ENCODE results near the gene RTN4.

Gene RTN4

DNA sequence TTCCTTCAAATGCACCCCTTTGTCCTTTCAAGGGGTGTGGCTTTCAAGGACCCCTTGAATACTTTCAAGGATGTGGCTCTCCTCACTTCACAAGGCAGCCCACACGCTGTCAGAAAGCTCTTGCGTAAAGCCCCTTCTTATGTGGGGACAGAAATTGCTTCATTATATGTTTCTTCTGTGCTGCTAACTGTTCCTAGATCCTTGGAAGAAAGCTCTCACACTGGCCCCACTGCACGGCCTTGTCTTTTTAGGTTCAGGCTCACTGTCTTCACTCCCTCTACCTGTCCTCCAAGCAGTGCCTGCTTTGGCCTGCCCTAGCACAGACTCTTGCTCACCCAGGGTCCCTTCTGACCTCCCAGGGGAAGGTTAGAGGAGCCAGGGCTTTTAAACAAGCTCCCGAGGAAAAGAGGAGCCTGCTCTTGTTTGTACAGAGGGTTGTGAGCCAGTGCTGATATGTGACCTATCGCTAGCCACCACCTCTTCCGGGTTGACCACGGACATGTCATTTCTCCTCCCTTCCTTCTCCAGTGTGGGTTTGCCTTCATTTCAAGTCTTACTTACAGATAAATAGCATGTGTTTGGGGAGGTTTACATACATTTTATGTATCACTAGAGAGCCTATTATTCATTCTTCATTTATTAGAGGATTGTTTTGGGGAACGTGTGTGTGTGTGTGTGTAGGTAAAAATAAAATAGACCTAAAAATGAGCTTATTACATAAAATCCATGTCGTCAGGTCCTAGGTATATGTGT, 94.7 kb downstream of the RTN4 start:
- no peak for DNase-seq (ENCODE audit: low read depth in 4 of 4, low spot score in 1 of 4)

DNA sequence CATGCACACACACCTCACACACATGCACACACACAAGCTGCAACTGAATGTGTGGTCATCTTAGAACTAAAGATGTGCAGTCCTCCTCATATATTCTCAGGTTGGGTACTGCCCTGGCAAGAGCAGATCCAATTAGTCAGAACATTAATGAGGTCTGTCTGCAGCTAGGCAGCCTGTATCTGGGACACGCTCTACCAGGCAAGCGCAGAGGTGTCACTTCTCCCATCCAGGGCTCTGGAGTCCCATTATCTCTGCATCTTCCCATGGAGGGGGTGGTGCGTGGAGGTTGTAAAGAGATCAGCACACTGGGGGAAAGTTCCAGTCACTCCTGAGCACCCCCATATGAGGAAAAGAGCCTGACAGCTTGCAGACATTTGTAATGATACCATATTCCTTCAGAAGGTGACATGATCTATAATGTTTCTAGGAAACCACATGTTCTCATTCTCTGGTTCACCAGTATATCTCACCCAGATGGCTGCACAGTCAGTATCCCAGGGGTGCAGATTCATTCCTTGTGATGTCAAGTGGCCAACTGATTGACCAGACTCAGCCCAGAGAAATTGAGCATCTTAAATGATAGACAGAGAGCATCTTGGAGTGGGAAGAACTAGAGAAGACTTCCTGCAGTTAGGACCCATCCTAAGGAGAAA, 95.4 kb downstream of the RTN4 start:
- no peak for DNase-seq (ENCODE audit: low read depth in 4 of 4, low spot score in 1 of 4)

DNA sequence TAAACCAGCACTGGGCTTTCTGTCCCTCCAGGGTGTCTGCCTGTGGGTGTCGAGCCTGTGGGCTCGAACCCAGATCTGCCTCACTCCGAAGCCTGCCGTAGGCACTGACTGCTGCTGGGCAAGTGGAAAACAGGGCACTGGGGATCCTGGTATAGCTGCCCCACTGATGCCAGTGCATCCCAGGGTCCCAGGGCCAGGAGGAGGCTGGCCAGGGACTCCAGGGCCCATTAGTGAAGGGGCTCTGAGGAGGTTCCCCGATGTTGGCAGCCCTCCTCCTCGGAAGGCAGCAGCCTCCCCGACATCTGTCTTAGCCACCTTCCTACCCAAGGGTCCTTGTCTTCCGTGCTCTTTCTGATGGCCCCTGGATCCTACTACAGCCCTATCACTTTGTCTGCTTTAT, 96.1 kb downstream of the RTN4 start:
- DNase-seq (ENCODE audit: low read depth in 4 of 4, low spot score in 1 of 4), result no peak

DNA sequence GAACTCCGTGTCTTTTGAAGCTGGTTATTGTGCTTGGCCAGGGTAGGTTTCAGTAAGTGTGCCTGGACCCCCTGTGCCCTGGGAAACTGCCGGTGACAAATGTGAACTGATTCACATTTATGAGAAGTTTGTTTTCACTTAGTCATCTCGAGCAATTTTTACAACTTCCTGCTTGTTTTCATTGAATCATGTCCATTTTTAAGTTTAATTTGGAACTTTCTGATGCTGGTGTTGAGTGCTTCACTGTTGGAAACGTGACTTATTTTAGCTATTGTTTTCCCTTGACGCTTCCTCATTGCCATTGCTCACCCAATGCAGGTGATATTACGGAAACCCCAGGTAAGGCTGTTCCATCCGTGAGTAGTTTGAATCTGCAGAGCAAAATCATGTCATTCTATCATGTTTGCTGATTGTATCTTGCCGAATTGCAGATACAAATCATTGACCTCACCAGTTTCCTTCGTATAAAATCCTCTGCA, 97.2 kb downstream of the RTN4 start:
- no peak for DNase-seq (ENCODE audit: low read depth in 4 of 4, low spot score in 1 of 4)

DNA sequence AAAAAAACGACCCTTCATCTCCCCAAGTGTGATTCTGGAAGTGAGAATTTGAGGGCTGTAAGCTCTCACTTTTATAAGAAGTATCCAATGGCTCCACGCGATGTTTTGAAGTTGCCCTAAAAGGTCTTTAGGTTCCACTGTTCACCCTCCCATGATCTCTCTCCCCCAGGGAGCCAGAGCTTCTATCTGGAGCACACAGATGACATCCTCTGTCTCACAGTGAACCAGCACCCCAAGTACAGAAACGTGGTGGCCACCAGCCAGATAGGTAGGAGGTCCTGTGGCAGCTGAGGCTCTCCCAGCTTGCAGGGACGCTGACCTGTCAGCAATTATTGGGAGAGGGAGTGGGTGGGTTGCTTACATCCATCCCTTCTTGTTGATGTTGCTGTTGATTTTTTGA, 97.8 kb downstream of the RTN4 start:
- DNase-seq (ENCODE audit: low read depth in 4 of 4, low spot score in 1 of 4), result no peak

DNA sequence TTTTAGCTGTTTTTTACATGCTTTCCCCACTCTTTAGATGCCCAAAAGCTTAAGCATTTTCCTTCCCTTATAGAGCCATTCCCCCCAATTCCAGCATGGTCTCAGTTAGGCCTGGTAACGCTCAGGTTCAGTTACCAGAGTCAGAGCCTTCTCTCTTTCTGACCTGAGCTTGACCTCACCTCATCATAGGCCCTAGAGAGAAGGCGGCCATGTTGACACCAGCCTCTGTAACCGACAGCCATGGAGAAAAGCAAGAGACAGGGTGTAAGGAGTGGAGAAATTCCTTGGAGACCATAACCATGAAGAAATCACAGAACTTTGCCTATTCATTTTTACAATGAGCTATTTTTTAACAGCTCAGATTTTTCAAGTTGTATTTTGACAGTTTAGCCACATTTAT, 99.4 kb downstream of the RTN4 start:
- no peak for DNase-seq (ENCODE audit: low read depth in 4 of 4, low spot score in 1 of 4)

DNA sequence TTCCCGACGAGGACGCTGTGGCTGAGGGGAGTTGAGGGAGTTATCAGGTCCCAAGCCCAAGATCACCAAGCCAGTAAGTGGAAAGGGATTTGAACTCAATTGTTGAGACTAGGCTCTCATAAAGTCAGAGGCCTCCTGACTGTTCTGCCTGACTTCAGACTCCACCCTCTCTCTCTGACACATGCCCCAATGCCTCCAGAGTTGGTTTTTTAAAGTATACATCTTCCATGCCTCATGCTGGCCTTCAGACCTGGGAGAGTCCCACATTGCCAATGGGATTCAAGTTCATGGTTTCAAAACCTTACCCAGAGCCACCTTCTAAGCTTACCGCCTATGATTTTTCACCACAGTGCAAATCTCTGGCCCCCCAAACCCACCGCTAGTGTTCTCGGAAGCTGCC, 100.8 kb downstream of the RTN4 start:
- no peak for DNase-seq (ENCODE audit: low read depth in 4 of 4, low spot score in 1 of 4)

DNA sequence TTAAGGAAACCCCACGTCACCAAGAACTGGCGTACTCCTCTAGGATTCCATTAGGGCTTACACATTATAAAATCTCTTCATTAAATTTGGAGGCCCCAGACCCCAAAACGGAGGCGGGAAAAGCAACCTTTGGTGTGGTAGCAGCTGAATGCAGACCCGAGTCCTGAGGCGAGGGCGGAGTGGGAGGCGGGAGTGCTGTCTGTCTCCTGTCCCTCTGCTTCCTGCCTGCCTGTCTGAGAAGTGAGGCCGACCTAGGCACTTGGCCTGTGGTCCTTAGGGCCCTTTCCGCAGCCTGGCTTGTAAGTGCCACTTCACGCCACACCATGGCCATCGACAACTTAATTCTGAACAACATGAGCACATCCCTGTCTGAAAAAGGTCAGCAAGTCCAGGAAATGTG, 102.1 kb downstream of the RTN4 start:
- no peak for DNase-seq (ENCODE audit: low read depth in 4 of 4, low spot score in 1 of 4)

DNA sequence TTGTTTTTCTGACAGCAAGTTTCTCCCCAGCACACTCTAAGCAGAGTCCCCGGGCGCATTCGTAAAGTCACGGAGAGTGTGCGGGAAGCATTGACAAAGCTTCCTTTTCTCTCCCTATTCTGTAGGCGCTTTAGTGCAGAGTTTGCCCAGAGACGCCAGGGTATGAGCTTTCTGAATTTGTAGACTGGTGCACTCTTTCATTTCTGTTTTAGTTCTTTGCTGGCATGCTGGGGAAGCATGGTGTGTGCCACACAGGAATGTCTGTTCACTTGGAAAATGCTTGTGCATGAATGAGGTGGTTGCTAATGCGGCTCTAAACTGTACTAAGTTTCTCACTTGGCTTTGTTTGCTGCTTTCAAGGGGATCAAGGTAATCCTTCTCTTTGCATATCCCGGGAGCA, 102.6 kb downstream of the RTN4 start:
- DNase-seq (ENCODE audit: low read depth in 4 of 4, low spot score in 1 of 4), result no peak

DNA sequence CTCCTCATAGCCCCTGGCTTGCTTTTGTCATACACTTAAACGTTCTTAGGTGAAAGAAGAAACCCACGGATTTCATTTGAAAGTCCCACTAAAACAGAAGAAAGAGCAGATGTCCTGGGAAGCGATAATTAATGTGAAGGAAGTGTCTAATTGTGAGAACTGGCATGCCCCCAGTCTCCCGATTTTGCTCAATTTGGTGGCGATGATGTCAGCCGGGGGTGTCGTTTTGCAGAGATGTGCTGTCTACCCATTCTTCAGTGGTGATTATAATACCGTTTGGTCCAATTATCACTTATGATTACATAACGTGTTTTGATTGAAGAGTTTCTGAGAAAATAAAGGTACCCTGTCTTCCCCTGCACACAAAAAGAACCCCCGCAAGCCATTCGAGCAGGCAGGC, 103.1 kb downstream of the RTN4 start:
- DNase-seq (ENCODE audit: low read depth in 4 of 4, low spot score in 1 of 4), result no peak

DNA sequence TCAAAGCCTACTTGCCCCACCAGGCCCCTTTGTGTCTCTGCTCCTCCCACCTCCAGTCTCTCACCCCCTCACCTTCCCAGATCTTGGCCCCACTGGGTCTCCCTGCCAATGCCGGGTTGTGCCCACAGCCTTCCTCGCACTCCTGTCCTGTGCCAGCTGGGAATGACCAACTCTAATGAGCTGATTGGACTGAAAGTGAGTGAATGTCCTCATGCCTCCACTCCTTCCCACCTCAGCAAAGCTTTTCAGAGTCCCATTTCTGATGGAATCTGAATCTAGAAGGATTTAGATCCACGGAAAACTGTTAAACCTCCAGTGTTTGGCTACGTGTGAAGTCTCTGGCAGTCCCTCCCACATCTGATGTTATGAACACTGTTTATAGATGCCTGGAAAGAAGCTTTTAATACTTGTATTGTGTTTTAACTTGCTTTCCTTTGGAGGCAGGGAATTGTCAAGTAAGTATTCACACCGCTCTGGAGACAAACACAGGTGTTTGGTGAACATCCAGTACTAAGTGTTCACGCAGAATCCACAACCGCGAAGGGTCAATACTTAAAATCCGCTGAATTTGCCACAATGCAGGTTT, 103.9 kb downstream of the RTN4 start:
- no peak for DNase-seq (ENCODE audit: low read depth in 4 of 4, low spot score in 1 of 4)

DNA sequence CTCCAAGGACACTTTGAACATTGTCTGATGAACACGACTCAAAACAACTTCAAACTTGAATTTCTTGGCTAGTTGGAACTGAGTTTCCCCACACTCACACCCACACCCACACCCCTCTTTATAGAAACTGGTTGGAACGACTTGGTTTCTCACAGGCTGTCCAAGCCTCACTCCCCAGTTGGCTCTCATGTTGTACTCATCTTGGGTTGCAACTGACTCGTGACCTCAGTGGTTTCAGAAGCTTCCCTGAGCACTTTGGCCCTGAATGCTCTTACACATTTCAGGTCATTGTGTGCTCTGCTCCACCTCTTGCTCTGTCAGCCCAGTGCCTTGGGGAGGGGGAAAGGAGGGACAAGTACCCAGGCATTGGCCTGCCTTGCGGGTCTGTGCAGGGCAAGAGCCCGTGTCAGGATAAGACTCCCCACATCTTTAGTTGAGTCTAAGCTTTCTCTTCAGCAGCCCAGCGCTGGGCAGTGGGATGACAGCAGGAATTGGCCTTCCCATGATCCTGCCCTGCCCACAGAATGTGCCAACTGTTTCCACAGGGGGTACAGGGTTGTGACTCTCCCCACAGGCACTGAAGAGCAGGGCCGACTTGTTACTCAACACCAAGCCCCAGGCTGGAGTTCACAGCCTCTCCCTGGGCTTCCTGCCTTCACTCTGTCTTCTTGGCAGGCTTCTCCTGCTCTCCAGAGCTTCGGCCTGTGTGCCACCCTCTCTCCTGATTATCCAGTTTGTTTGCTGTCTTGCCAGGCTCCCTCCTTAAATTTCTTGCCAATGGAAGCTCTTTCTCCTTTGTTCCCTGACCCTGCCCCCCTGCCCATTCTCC, 104.6 kb downstream of the RTN4 start:
- peak in 1 of 4 experiments; percentile 4 for DNase-seq (ENCODE audit: low read depth in 4 of 4, low spot score in 1 of 4)

DNA sequence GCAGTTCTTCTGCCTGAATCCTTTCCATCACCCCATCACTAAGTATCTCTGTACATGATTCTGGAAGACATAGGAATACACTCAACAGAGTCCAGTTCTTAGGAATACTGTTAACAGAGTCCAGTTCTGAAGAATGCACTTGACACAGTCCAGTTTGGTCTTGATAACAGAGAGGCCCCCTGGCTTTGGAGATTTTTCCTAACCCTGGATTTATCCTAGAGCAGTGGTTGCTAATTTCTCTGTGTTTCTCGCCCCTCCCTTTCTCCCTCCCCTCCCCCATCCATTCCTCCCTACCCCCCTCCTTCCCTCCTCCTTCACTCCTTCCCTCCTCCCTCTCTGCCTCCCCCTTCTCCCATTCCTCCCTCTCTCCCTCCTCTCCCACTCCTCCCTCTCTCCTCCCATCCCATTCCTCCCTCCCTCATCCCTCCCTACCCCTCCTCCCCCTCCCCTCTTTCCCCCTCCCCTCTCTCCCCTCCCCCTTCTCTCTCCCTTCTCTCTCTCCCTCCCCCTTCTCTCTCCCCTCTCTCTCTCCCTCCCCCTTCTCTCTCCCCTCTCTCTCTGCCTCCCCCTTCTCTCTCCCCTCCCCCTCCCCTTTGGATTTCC, 105.4 kb downstream of the RTN4 start:
- DNase-seq (ENCODE audit: low read depth in 4 of 4, low spot score in 1 of 4), result no peak

DNA sequence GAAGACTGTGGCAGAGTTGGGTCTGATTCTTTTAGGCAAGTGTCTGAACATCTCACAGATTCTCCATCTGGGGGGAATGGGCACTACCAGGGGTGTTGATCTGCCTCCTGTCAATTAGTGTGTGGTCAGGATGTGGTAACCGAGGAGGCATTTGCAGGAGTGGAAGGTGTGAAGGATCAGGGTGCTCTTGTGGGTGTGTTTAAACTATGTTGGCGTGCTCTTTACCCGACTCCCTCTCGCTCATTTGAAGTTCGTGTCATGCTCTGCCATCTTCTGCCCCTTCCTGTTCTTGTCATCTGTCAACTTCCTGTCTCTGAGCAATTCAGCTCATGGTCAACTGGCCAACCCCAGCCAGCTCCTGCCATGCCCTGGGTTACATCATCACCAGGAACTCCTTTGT, 107.9 kb downstream of the RTN4 start:
- DNase-seq (ENCODE audit: low read depth in 4 of 4, low spot score in 1 of 4), result no peak

DNA sequence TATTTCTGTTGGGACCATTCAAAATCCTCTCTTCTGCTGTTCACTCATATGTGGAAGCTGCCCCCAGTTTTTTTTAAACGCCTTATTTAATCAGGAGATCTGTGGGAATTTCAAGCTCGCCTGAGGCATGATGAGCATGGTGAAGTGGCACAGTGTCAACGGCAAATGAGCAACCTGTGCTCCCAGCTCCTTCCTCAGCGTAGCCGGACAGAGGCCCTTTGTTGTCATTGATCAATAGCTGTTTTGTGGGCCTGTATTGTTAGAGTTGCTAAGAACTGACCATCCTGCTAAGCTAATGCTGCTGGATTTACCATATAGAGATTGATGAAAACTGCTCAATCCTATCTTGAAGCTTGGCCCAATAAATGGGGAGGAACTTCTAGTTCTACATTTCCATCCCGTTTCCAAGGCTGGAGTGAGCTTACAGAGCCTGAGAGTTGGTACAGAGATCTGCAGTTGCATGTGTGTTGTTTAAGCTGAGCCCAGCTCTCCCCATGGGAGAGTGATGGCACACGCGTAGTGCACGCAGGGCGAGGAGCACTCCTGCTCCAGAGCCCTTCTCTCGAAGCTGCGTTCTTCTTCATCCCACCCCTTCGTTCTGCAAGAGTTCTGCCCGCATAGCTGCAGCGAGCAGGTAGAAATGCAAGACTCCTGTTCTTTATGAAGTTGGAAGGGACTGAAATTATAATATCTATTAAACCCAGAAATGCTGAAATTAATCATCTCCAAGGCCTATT, 108.8 kb downstream of the RTN4 start:
- DNase-seq (ENCODE audit: low read depth in 4 of 4, low spot score in 1 of 4), result no peak

DNA sequence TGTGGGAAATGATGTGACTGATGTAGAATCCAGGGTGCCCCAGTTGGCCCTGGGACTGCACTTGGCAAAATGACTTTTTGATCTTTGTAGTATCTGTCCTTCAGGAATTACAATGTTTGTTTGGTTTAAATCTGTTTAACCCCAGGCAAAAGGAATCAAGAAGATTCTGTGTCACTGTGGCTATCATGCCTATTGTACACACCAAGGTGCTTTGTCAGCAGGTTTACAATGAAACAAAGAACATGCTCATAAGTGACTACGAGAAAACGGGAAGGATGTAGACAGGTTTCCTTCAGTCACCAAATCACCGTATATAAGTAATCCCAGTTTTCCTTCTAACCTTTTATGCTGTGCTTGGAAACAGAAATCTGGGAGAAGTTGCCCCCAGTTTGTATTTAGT, 109.5 kb downstream of the RTN4 start:
- no peak for DNase-seq (ENCODE audit: low read depth in 4 of 4, low spot score in 1 of 4)

DNA sequence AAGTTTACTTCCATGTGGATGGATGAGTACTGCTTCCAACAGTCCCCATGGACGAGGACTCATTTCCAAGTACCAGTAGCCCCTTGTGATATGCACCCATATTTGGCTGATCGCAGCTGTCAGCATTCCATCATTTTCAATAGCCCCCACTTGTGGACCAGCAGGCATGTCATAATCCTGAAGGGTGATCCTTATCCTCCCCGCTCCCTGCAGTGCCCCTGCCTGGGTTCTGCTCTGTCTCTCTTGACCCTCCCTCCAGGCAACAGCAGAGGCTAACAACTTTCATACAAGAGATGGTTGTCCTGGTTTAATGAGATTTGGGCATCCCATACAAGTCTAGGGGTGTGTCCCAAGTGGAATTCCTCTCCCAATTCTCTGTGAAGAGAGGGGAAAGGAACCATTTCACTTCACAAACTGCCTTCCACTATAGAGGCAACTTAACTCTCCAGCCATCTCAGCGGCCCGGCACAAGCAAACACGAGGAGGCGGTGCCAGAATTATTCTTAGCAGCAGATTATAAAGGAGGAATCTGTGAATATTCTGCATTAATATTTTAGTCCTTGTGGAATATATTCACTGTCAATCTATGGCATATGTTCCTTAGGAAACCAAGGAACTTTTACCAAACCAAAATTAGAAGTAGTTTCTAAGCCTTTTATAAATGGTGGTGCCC, 110.7 kb downstream of the RTN4 start:
- no peak for DNase-seq (ENCODE audit: low read depth in 4 of 4, low spot score in 1 of 4)

DNA sequence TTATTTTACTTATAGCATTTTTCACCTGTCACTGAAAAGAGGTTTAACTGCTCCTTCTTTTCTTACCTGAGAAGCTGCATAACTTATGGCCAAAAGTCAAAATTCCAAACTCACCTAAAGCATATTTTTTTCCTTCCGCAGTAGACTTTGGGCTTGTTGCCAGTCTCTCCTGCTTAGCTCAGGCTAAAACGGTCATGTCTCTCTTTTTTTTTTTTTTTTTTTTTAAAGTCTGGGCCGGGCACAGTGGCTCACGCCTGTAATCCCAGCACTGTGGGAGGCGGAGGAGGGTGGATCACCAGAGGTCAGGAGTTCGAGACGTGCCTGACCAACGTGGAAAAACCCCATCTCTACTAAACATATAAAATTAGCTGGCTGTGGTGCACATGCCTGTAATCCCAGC, 113.5 kb downstream of the RTN4 start:
- DNase-seq (ENCODE audit: low read depth in 4 of 4, low spot score in 1 of 4), result no peak

DNA sequence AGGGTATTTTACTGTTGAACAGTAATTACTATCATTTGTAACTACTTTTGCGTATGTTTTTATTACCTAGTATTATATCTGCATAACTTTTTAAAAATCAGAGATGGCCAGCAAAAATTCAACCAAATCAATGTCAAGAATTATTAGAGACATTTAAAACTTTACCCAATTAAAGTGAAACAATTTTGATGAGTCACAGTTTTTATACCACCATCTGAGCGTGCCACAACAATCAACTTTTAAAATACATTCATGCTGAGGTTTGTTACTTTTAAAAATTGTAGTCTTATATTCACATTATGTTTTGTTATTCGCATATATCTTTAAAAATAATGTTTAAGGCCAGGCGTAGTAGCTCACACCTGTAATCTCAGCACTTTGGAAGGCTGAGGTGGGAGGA, 114.9 kb downstream of the RTN4 start:
- DNase-seq (ENCODE audit: low read depth in 4 of 4, low spot score in 1 of 4), result no peak

DNA sequence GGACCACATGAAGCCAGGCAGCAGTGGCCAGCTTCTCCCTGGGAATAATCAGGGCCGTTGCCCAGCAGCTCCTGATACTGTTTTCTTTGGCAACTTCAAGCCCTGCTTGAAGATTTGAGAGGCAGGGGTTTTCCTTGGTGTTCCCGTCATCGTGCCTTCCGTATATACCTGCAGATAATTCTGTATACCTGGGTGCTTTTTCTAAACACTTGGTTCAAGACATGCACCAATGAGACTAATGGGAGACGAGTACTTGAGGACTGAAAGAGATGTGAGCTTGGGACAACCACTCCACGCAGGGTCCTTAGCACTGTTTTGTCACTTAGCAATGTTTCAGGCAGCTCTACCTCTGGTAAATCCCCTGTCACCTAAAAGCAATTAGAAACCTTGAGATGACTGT, 118.8 kb downstream of the RTN4 start:
- DNase-seq (ENCODE audit: low read depth in 4 of 4, low spot score in 1 of 4), result no peak

All from stimulated activated CD4-positive, alpha-beta T cell treated with anti-CD3 and anti-CD28 coated beads, Interleukin-1b, Interleukin-23, amount 100 ng/mL, for 24 hours (primary cell).